ENCODE measurements around the gene GAP43.

Gene GAP43

GRCh38 chr3:115666920-115667737 lies 43.8 kb downstream of the GAP43 start:
- FAIRE-seq: no peak
- TF ChIP-seq POLR2A (IDR thresholded peaks at IDR 0.05; ENCODE audit: low read depth, low read length): no peak
- TF ChIP-seq TAF1 (IDR thresholded peaks at IDR 0.05; ENCODE audit: borderline replicate concordance, low read depth, low read length): no peak
- TF ChIP-seq POLR2AphosphoS5 (IDR thresholded peaks at IDR 0.05; ENCODE audit: low read depth, low read length): no peak
- no peak for DNase-seq (ENCODE audit: insufficient read length)

DNA sequence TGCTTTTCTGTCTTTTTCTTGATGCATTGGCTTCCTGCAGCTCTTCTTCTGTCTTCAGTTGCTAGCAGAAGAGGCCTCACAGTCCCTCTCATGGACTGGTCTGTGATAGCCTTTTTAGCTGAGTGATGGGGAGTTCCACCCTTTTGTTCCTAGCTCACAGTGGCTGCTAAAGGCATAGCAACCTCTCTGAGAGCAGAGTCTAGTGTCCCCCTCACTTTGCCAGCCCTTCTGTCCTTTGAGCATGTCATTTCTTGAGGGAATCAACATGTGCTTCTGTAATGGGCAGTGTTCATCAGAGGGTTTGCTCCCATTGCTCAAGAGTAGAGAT lies 44.4 kb downstream of the GAP43 start:
- TF ChIP-seq POLR2A (IDR thresholded peaks at IDR 0.05; ENCODE audit: low read depth, low read length): no peak
- no peak for TF ChIP-seq POLR2AphosphoS5 (IDR thresholded peaks at IDR 0.05; ENCODE audit: low read depth, low read length)
- TF ChIP-seq TAF1 (IDR thresholded peaks at IDR 0.05; ENCODE audit: borderline replicate concordance, low read depth, low read length): no peak
- FAIRE-seq (no peak), DNase-seq (ENCODE audit: insufficient read length) (no peak)

- TF ChIP-seq POLR2AphosphoS5 (IDR thresholded peaks at IDR 0.05; ENCODE audit: low read depth, low read length): no peak
- no peak for TF ChIP-seq TAF1 (IDR thresholded peaks at IDR 0.05; ENCODE audit: borderline replicate concordance, low read depth, low read length)
- no peak for TF ChIP-seq POLR2A (IDR thresholded peaks at IDR 0.05; ENCODE audit: low read depth, low read length)
- FAIRE-seq (no peak), DNase-seq (ENCODE audit: insufficient read length) (no peak)
Observed at GRCh38 chr3:115670911-115671310, 47.6 kb downstream of the GAP43 start.

GRCh38 chr3:115671761-115672455 lies 48.6 kb downstream of the GAP43 start:
- no peak for DNase-seq (ENCODE audit: insufficient read length)
- no peak for FAIRE-seq
- TF ChIP-seq POLR2A (IDR thresholded peaks at IDR 0.05; ENCODE audit: low read depth, low read length) (no peak), TAF1 (IDR thresholded peaks at IDR 0.05; ENCODE audit: borderline replicate concordance, low read depth, low read length) (no peak), POLR2AphosphoS5 (IDR thresholded peaks at IDR 0.05; ENCODE audit: low read depth, low read length) (no peak)

- FAIRE-seq: no peak
- no peak for TF ChIP-seq POLR2AphosphoS5 (IDR thresholded peaks at IDR 0.05; ENCODE audit: low read depth, low read length)
- TF ChIP-seq TAF1 (IDR thresholded peaks at IDR 0.05; ENCODE audit: borderline replicate concordance, low read depth, low read length): no peak
- no peak for TF ChIP-seq POLR2A (IDR thresholded peaks at IDR 0.05; ENCODE audit: low read depth, low read length)
- DNase-seq (ENCODE audit: insufficient read length): no peak
Observed at GRCh38 chr3:115673881-115674280, 50.6 kb downstream of the GAP43 start.

DNA sequence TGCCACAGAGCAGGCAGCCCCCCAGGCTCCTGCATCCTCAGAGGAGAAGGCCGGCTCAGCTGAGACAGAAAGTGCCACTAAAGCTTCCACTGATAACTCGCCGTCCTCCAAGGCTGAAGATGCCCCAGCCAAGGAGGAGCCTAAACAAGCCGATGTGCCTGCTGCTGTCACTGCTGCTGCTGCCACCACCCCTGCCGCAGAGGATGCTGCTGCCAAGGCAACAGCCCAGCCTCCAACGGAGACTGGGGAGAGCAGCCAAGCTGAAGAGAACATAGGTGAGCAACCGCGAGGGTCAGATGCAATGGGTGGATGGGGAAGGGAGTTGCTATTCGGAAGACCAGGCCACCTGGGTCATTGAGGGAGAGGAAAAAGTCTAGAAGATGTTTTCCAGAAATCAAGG lies 53.0 kb downstream of the GAP43 start:
- DNase-seq (ENCODE audit: insufficient read length) (no peak), FAIRE-seq (no peak)
- TF ChIP-seq POLR2A (IDR thresholded peaks at IDR 0.05; ENCODE audit: low read depth, low read length) (no peak), POLR2AphosphoS5 (IDR thresholded peaks at IDR 0.05; ENCODE audit: low read depth, low read length) (no peak), TAF1 (IDR thresholded peaks at IDR 0.05; ENCODE audit: borderline replicate concordance, low read depth, low read length) (no peak)

GRCh38 chr3:115680803-115681345 lies 57.6 kb downstream of the GAP43 start:
- DNase-seq (ENCODE audit: insufficient read length): no peak
- TF ChIP-seq POLR2A (IDR thresholded peaks at IDR 0.05; ENCODE audit: low read depth, low read length) (no peak), POLR2AphosphoS5 (IDR thresholded peaks at IDR 0.05; ENCODE audit: low read depth, low read length) (no peak), TAF1 (IDR thresholded peaks at IDR 0.05; ENCODE audit: borderline replicate concordance, low read depth, low read length) (no peak)
- no peak for FAIRE-seq

DNA sequence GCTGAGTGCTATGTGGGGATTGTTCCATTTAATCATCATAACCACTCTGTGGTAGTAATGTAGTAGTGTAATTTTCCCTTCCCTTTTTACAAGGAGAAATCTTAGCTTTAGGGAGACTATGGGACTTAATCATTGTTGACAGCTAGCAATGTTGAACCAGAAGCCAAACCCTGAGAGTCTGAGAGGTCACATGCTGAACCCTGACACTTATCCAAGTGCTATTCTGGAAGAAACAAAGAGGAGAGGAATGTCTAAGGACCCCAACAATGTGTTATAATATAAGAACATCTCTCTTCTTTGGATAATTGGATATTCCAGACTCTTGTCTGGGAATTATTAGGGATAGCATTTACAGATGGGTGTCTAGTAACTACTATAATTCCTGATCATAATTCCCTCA lies 58.4 kb downstream of the GAP43 start:
- DNase-seq (ENCODE audit: insufficient read length) (no peak), FAIRE-seq (no peak)
- TF ChIP-seq POLR2A (IDR thresholded peaks at IDR 0.05; ENCODE audit: low read depth, low read length) (no peak), POLR2AphosphoS5 (IDR thresholded peaks at IDR 0.05; ENCODE audit: low read depth, low read length) (no peak), TAF1 (IDR thresholded peaks at IDR 0.05; ENCODE audit: borderline replicate concordance, low read depth, low read length) (no peak)

- TF ChIP-seq TAF1 (IDR thresholded peaks at IDR 0.05; ENCODE audit: borderline replicate concordance, low read depth, low read length) (no peak), POLR2A (IDR thresholded peaks at IDR 0.05; ENCODE audit: low read depth, low read length) (no peak), POLR2AphosphoS5 (IDR thresholded peaks at IDR 0.05; ENCODE audit: low read depth, low read length) (no peak)
- DNase-seq (ENCODE audit: insufficient read length) (no peak), FAIRE-seq (no peak)
Observed at GRCh38 chr3:115683305-115683704, 60.0 kb downstream of the GAP43 start.

DNA sequence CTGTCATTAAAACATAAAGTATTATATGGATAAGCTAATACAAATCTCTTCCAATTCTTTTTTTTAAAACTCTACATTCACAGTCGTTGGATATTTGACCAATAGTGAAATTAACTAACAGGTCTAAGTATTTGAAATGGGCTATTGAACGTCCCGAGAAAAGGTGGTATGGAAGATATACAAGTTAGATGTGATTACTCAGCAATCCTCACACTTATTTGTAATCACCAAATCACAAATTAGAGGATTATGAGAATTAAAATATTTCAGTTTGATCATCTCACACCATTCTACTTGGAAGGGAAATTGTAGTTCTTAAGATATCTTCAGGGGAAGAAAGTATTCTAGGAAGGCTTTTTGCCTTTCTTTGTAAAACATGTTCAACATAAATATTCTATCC lies 60.5 kb downstream of the GAP43 start:
- no peak for DNase-seq (ENCODE audit: insufficient read length)
- FAIRE-seq: no peak
- TF ChIP-seq TAF1 (IDR thresholded peaks at IDR 0.05; ENCODE audit: borderline replicate concordance, low read depth, low read length) (no peak), POLR2A (IDR thresholded peaks at IDR 0.05; ENCODE audit: low read depth, low read length) (no peak), POLR2AphosphoS5 (IDR thresholded peaks at IDR 0.05; ENCODE audit: low read depth, low read length) (no peak)

DNA sequence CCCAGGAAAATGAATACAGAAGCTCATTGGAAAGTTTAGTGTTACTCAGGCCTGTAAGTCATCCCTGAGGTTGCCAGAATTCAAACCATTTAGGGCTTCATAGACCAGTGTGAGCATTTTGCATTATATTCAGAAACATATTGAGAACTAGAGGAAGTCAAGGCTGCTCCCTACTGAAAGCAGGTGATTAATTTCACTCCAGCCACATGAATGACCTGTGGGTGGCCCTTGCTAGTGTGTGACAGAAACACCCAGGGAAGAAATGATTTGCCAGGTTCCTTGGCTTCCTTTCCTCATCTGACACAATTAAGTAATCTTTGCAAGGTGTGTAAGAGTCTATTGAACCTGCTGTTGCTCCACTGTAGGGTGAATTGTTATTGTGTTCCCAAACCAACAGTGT lies 61.8 kb downstream of the GAP43 start:
- FAIRE-seq (no peak), DNase-seq (ENCODE audit: insufficient read length) (no peak)
- no peak for TF ChIP-seq POLR2AphosphoS5 (IDR thresholded peaks at IDR 0.05; ENCODE audit: low read depth, low read length)
- no peak for TF ChIP-seq POLR2A (IDR thresholded peaks at IDR 0.05; ENCODE audit: low read depth, low read length)
- no peak for TF ChIP-seq TAF1 (IDR thresholded peaks at IDR 0.05; ENCODE audit: borderline replicate concordance, low read depth, low read length)

DNA sequence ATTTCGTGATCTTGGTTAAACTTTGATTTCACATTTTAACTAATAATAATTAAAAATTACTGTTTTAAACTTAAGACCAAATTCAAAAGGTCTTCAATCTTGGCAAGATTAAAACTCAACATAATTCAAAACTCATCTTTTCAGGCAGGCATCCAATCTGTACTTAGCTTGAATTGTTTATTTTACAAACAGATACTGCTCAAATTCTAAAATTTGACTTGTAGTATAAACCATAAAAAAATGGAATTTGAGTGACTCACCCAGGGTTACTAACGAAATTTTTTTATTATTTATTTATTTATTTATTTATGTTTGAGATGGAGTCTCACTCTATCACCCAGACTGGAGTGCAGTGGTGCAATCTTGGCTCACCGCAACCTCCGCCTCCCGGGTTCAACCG lies 64.4 kb downstream of the GAP43 start:
- DNase-seq (ENCODE audit: insufficient read length): no peak
- no peak for TF ChIP-seq TAF1 (IDR thresholded peaks at IDR 0.05; ENCODE audit: borderline replicate concordance, low read depth, low read length)
- no peak for TF ChIP-seq POLR2AphosphoS5 (IDR thresholded peaks at IDR 0.05; ENCODE audit: low read depth, low read length)
- TF ChIP-seq POLR2A (IDR thresholded peaks at IDR 0.05; ENCODE audit: low read depth, low read length): no peak
- FAIRE-seq: no peak

Data from GM12892 (cell line).